GM18951 (cell line): ENCODE measurements around the gene SYNDIG1.

Experiments
- POLR2A ChIP-seq: IDR thresholded peaks from 4 replicates; pipeline ENCODE4 v1.6.1; 2011; ENCODE audit warnings: mild to moderate bottlenecking; ENCODE audit not compliant: insufficient read length, insufficient read depth; ENCODE audit errors: extremely low read depth
- in situ Hi-C: fragments of 300-500 bp; cut with MboI; formaldehyde crosslinking; loops from one replicate; pipeline ENCODE4 v1.12.0; 2022; ENCODE audit warnings: low sequenced_read_pairs, mixed read lengths, inconsistent platforms; ENCODE audit not compliant: unreplicated experiment

SYNDIG1 gene

DNA sequence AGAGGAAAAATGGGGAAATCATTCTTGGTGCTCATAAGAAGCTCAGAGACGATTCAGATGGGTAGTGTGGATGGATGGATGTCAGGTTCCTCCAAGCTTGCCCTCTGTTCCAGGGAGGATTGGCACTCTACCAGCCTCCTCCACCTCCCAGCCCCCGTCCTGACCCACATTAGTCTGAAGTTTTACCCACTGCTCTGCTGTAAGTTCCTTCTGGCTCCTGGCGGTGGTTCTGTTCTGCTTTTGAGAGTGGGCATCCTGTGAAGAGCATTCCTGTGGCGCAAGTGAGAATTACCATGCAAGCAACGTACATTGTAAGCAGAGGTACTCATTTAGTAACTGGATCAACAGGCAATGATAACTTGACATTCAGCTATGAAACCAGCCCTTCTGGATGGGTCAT, 103.4 kb downstream of the SYNDIG1 start:
- in situ Hi-C loops, result no loop called here
- TF ChIP-seq POLR2A, result no peak

DNA sequence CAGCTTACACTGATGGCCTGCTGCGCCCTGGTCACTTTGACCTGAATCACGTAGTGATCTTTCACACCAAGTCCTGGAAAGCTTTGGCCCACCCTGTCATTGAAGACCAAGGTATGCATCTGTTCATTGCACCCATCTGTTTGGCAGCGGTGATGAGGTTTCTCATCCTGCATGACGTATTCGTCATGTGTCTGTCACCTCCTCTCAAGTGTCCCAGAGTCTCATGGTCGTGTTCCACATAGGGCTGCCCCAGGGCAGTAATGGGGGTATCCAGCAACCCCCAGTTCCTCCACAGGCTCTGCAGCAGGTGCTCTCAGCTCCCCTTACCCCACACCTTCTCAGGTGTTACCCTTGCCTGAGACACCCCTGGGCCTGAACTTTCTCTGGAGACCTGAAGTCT, 104.1 kb downstream of the SYNDIG1 start:
- no peak for TF ChIP-seq POLR2A
- in situ Hi-C loops, result no loop called here

DNA sequence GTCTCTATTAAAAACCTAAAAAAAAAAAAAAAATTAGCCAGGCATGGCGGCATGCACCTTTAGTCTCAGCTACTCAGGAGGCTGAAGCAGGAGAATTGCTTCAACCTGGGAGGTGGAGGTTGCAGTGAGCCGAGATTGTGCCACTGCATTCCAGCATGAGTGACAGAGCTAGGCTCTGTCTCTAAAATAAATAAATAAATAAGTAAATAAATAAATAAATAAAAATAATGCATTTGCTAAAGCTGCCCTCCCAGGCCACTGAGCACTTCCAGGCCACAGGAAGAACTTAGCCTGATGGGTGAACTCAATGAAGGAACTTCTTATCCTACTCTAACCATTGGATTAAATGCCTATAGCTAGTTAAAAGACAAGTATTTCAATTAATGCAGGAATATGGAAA, 104.9 kb downstream of the SYNDIG1 start:
- TF ChIP-seq POLR2A, result no peak
- in situ Hi-C loops, result no loop called here

DNA sequence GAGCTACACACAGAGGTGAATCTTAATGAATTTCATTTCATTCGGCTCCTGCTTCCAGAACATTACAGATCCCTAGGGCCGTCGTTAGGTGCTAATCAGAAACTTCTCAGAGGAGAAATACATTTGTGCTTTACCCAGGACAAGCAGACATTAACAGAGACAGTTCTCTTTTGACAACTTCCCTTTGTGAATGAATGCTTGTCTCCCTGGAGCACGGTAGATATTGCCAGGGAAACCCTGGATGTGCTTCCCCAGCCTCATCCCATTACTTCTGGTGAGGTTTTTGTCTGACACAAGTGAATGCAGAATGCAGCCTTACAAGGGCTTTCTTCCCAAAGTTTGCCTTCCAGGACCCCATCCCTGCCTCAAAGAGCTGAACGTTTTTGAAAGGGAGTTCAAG, 105.4 kb downstream of the SYNDIG1 start:
- in situ Hi-C loops, result no loop called here
- TF ChIP-seq POLR2A, result no peak

DNA sequence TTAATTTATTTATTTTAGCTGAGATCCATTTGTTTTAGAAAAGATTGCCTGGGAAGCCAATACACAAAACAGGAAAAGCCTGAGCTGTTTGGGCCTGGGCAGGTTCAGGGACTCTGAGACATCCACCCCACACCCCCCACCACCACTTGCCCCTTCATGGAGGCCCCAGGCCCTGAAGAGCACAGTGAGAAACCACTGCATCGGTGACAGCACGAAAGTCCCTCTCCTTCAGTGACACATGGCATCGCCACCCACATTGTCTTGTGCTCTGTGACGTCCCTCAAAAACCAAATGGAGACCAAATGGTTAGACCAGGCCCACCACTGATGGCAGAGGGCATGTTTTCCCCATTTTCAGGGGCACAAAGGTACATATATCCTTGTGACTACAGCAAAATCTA, 106.4 kb downstream of the SYNDIG1 start:
- in situ Hi-C loops, result no loop called here
- no peak for TF ChIP-seq POLR2A

DNA sequence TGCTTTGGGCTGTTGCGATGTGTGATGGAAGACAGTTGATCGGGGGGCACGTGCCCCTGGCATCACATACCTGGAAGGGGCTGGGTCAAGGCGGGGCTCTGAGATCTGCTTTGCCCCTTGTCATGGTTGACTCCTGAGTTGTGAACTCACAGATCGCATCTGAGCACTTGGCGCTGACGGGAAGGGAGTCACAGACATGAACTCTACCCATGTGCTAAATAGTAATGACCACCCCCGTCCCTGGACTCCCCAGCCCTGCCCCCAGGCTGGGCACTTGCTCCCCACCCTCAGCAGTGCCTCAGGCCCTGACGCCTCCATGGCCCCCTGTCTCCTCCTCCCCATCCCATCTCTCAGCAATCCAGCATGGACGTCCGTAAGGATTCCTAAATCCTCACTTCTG, 107.0 kb downstream of the SYNDIG1 start:
- no peak for TF ChIP-seq POLR2A
- in situ Hi-C loops, result no loop called here

DNA sequence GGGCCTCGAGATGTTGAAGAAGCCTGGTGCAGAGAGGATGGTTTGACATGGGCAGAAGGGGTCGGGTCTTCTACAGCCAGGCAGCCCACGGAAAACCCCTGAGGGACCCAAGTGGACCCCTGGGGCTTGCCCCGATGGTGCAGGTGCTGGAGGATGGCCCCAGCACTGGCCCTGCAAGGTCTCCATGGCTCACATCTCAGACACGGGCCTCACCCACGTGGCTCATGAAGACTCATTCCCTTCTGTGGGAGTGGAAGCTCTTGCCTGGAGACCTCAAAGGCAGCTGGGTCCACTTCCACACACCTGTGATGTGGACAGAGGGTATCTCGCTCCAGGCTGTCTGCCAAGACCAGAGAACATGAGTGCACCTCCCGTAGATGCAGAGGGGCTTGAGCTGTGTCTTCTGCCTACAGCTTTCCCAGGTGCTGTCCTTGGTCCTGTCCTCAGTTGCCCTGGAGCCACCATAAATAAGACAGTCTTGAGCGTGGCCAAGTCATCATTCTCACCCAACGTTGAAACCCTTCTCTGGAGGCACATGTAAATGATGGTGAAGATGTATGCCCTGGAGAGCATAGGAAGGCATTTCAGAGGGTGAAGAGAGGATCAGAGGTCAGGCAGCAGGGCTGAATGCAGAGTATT, 108.0 kb downstream of the SYNDIG1 start:
- no peak for TF ChIP-seq POLR2A
- in situ Hi-C loops, result no loop called here

DNA sequence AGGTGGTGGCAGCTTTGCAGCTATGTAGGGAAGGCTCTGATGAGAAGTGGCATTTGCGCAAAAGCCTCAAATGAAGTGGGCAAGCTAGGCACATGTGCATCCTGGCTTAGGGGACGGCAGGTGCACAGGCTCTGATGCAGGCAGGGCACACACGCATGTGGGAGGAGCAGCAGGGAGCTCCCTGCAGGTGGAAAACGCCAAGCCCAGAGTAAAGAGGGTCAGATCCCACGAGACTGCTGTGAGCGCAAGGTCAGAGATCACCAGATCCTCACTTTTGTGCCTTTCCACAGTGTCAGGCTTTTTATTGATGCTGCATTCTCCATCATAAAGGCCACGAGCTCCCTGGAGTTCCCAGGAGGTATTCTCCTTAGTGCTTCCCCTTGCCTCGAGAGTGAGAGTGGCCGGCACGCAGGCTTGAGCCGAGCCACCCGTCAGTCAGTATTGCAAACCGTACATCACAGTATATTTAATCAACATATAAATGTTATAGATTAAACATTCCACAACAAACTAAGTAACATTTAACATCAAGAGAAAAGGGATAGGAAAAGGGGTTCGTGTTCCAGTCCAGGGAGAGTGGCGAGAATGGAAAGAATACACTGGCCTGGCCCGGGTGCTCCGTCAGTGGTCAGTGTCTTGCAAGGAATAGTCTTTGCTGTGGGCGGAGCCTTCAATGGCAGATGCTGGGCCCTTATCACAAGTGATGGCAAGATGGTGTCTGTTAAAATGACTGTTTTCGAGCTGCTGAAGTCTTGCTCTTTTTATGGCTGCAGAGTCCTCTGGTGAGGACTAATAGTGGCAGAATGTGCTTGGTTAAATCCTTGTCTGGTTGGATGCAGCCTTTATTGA, 109.4 kb downstream of the SYNDIG1 start:
- in situ Hi-C loops, result no loop called here

DNA sequence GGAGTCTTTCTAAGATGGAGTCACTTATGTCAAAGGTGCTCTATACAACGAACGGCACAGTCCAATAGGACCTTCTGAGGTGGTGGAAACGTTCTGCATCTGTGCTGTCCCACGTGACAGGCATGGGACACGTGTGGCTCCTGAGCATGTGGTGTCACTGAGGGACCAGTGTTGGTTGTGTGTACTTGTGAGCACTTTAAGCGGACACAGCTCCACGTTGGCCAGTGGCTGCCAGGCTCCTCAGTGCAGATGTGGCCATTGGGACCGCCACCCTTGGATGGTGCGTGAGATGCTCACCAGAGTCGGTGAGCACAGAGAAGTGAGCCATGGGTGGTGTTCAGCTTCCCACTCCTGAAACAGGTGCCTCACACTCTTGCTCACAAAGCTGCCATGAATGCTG, 110.0 kb downstream of the SYNDIG1 start:
- in situ Hi-C loops, result no loop called here
- TF ChIP-seq POLR2A, result no peak

More for the DNA sequence above, 109.4 kb downstream of the SYNDIG1 start:
- TF ChIP-seq POLR2A, result no peak

DNA sequence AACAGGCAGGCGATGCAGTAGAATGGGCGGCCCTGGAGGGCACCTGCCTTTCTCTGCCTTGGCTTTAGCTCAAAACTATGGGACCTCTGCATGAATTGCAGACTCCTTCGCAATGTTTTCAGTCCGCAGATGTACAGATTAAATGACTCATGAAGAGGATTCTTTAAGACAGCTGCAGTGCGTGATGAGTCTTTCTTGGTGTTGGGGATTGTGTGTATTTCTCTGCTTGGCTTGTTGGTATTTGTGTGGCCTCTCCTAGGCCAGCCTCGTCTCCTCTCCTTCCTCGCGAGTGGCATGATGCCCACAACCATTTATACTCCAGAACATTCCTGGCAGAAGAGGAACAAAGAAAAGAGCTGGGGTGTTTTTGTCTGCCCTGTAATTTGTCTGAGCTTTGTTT, 110.6 kb downstream of the SYNDIG1 start:
- in situ Hi-C loops, result no loop called here
- TF ChIP-seq POLR2A, result no peak

DNA sequence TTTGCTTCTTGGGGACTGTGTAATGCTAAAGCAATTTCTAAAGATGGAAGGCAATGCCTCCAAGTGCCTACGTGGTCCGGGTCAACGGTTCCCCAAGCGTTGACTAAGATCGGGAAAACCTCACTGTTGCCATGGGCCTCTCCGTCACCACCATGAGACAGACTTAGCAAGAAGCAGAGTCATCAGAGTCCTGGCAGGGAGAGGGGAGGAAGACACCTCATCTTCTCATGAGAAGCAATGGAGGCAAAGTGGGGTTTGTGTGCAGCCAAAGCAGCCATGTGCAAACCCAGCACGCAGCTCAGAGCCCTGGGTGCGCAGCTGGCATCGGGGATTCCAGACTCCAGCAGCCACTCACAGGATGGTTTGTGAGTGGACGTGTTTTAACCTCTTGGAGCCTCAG, 111.4 kb downstream of the SYNDIG1 start:
- TF ChIP-seq POLR2A, result no peak

DNA sequence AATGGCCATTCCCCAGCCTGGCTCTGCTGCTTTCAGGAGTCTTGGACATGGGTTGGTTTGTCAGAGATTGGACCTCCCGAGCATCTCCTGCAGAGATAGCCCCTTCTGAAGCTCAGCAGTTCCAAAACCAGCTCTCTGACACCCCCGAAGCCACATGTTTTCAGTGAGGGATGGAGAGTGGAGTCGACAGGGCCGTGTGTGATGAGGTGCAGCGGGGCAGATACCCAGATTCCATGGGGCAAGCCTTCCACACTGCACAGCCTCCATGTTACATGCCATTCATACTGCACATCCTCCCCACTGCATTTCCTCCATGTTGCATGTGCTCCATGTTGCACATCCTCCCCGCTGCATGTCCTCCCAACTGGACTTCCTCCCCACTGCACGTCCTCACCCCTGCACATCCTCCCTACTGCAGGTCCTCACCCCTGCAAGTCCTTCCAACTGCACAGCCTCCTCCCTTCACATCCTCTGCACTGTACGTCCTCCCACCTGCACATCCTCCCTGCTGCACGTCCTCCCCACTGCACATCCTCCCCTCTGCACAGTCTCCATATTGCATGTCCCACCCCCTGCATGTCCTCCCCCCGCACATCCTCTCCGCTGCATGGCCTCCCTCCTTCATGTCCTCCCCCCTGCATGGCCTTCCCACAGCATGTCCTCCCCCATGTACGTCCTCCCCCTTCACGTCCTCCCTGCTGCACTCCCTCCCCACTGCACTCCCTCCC, 112.2 kb downstream of the SYNDIG1 start:
- in situ Hi-C loops, result no loop called here
- no peak for TF ChIP-seq POLR2A

More for the DNA sequence above, 111.4 kb downstream of the SYNDIG1 start:
- in situ Hi-C loops, result no loop called here

DNA sequence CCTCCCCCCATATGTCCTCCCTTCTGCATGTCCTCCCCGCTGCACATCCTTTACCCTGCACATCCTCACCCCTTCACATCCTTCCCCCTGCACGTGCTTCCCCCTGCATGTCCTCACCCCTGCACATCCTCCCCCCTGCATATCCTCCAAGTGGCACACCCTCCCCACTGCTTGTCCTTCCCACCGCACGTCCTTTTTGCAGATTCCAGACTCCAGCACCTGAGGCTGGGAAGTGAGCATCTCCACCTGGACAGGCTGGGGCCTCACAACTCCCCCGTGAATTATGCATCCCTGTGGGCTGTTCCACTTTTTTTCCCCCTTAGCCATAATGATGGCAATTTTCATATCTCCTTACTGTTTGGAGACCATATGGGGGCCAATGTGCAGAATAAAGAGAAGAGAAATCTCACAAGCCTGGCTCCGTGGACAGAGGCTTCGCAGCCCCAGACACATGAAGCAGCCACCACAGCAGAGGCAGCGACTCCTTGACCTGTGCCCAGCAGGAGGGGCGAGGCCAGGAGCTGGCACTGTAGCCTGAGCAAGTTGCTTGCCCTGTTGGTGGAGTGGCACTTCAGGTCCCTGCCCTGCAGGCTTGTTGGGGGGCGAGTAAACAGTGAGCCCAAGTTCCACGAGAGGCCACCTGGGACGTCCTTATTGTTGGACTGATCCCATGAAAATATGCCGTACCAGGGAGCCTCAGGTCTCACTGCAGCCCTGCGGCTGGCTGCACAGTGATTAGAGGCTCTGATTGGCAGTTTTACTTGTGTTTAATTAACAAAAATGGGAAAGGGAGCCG, 113.1 kb downstream of the SYNDIG1 start:
- in situ Hi-C loops, result no loop called here

More for the DNA sequence above, 113.1 kb downstream of the SYNDIG1 start:
- TF ChIP-seq POLR2A, result no peak
